Muscle of leg (tissue), 11 donors: Measurements from ENCODE around the gene CNST. TPM values are rescaled to one million over a fixed set of nuclear protein-coding genes. Genes with fewer than 3 reads are reported as not detected.

Source experiments
- DNase-seq: peaks from one replicate; pipeline ENCODE4 v3.0.0; 2013
- H3K27ac ChIP-seq: one replicate; pipeline ENCODE4 v1.5.1; 2013; ENCODE audit warnings: mild to moderate bottlenecking, low read length, control low read depth
- H3K27me3 ChIP-seq: one replicate; pipeline ENCODE4 v1.6.1; 2013; ENCODE audit warnings: low read length; ENCODE audit not compliant: control insufficient read depth, insufficient read depth
- H3K36me3 ChIP-seq: one replicate; pipeline ENCODE4 v1.6.1; 2013; ENCODE audit warnings: low read length; ENCODE audit not compliant: control insufficient read depth, insufficient read depth
- H3K4me1 ChIP-seq: one replicate; pipeline ENCODE4 v1.6.1; 2013; ENCODE audit warnings: low read length; ENCODE audit not compliant: control insufficient read depth, insufficient read depth
- H3K4me3 ChIP-seq: one replicate; pipeline ENCODE4 v1.5.1; 2013; ENCODE audit warnings: low read length, control low read depth
- H3K9me3 ChIP-seq: replicated peaks from 2 replicates; pipeline ENCODE4 v1.6.1; 2013; ENCODE audit warnings: low read depth, low read length; ENCODE audit not compliant: control insufficient read depth
- WGBS: methylation state at CpG from one replicate; pipeline ENCODE4 v1.1.5; 2013; ENCODE audit warnings: missing lambda C conversion rate; ENCODE audit not compliant: insufficient coverage; 5-methylcytosine and 5-hydroxymethylcytosine counted together
- polyA plus RNA-seq, 8 donors: library from polyadenylated mRNA; unstranded; fragments of 120-200 nt; gene quantifications; one replicate each; pipeline versions ENCODE4 v1.2.1 to v1.2.3, GENCODE V29; 2013; ENCODE audit warnings: inconsistent platforms in 1 of 8, low replicate concordance in 1 of 8; ENCODE audit not compliant: insufficient read length in 8 of 8, insufficient read depth in 1 of 8
- total RNA-seq: library from RNA; stranded (reverse); fragments of 120-200 nt; gene quantifications from one replicate; pipeline ENCODE4 v1.2.4, GENCODE V29; 2013

The CNST gene
- total and polyA plus RNA-seq, 9 donors: 10.5 to 15.3 (median 13.0) TPM

DNA sequence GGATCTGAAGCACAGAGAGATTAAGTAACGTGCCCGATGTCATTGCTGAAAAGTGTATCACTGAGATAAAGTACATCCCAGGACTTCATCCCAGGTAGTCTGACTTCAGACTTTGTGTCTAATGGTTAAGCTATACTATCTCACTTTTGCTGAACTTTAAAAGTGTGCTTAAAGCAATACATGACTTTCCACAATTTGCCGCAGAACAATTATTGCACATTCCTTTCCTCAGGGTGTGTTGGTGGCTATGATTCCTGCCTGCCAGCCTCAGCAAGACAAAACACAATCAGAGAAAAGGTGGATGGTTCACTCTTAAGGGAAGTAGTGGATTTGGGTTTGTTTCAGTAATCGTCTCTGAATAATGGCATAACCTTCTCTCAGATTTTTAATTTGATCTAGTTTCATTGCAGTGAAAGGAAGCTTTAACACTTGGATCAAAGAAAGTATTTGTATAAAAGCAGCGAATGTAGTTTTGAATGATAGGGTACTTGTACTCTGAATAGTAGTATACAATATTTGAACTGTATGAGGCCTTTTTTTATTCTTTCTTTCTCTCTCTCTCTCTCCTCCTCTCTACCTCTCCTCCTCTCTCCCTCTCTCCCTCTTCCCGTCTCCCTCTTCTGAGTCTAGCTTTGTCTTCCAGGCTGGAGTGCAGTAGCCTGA is 47.0 kb downstream of the CNST start:
- WGBS: no CpG with 5 or more reads among the region's 6 CpGs
- H3K36me3 ChIP-seq: no peaks in the 10 kb centered on the region
- no peaks in the 10 kb centered on the region for H3K27me3 ChIP-seq
- no peaks in the 10 kb centered on the region for H3K9me3 ChIP-seq
- H3K4me1 ChIP-seq: peaks cover 5% of the 10 kb centered on the region
- no peak for DNase-seq
- no peak overlapping the region for H3K27ac ChIP-seq
- H3K4me3 ChIP-seq: no peak overlapping the region

DNA sequence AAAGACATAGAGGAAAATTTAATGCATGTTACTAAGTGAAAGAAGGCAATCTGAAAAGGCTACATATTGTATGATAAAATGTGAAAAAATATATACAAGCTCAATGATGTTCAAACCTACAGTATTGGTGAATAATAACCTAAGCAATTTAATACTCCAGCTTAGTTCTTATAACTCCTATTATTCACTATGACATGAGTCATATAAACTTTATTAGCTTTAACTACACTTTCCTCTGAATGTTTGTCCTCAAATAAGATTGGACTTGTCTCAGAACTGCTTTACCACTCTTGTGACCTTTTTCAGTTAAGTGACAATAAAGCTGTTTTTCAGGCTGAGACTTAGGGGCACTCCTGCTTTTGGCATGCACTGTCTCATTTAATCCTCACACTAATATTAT is 50.9 kb downstream of the CNST start:
- Histone ChIP-seq H3K4me3 (no peak overlapping the region), H3K27ac (no peak overlapping the region), H3K4me1 (no peaks in the 10 kb centered on the region)

DNA sequence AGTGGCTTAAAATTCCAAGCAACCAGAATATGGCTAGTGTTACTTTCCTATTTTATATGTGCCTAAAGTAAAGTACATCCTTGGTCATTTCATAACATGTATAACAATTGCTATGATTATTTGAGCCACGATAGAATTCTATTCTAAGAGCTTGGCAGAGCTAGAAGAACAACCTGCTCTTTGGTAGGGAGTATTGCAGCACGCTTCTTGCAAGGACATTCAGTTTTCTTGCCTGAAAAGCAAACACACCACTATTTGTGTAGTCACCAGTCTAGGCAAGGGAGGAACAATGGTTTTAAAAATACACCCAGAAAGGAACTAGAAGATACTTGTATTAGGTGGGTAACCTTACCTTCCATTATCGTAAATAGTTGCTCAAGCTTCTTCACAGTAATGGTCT is 51.5 kb downstream of the CNST start:
- WGBS: no CpG with 5 or more reads among the region's 3 CpGs
- no peaks in the 10 kb centered on the region for H3K4me1 ChIP-seq

More for the DNA sequence above, 50.9 kb downstream of the CNST start:
- no peak for DNase-seq
- Histone ChIP-seq H3K36me3 (peaks cover 8% of the 10 kb centered on the region), H3K27me3 (no peaks in the 10 kb centered on the region), H3K9me3 (no peaks in the 10 kb centered on the region)

DNA sequence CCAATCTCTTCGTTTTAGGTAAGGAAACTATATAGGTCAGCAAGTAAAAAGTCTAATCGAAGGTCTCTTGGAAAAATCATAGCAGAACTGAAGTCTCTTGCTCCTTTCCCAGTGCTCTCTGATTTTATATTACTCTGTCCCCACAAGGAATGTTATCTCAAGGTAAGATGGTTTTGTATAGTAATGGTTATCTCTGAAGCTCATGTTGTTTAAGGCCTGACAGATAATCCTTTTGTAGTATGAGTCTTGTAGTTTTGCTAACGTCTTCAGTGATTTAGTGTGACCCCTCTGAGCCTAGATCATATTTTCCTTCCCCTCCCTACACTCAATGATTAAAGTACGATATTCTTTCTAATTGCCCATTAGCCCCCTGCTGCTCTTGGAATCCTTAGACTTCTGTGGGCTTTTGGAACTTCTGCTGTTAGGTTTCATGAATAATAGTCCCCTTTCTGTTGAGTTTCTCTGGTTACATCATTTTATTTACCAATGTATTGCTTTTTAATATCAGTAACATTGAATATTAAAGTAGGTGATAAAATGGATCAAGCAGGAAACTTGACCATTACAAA is 52.1 kb downstream of the CNST start:
- no peak overlapping the region for H3K27ac ChIP-seq

More for the DNA sequence above, 51.5 kb downstream of the CNST start:
- Histone ChIP-seq H3K4me3 (no peak overlapping the region), H3K27ac (no peak overlapping the region), H3K27me3 (no peaks in the 10 kb centered on the region), H3K9me3 (no peaks in the 10 kb centered on the region), H3K36me3 (peaks cover 11% of the 10 kb centered on the region)
- no peak for DNase-seq

DNA sequence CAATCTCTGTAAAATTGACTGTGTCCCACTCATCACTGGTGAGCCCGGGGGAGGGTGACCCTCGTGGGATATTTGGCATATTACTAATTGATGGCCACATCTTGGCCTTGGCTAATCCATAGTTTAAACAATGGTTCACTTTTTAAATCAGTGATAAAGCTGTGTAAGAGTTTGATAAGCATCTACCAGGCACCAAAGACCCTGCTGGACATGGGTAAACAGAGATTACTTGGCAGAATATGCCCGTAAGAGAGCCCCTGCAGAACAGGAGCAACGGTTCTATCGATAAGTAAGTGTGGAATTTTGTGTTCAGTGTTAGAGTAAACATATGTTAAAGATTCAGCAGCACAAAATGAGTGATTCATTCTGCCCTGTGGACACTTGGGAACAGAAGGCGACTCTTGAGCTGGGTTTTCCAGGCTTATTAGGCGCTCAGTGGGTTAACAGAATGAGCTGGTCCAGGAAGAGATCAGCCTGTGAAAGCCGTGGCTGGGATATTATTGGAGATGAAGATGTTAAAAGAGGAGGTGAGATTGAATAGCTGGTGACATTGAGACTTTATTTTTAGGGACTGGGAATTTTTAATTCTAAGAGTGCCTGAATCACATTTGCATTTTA is 55.9 kb downstream of the CNST start:
- WGBS: 75% methylated on average over 6 of the region's 8 CpGs
- Histone ChIP-seq H3K27ac (no peak overlapping the region), H3K36me3 (peaks cover 19% of the 10 kb centered on the region)

More for the DNA sequence above, 52.1 kb downstream of the CNST start:
- no peak for DNase-seq
- peaks cover 11% of the 10 kb centered on the region for H3K36me3 ChIP-seq
- no CpG with 5 or more reads among the region's 4 CpGs for WGBS
- H3K9me3 ChIP-seq: no peaks in the 10 kb centered on the region
- H3K4me1 ChIP-seq: no peaks in the 10 kb centered on the region
- no peaks in the 10 kb centered on the region for H3K27me3 ChIP-seq
- no peak overlapping the region for H3K4me3 ChIP-seq

DNA sequence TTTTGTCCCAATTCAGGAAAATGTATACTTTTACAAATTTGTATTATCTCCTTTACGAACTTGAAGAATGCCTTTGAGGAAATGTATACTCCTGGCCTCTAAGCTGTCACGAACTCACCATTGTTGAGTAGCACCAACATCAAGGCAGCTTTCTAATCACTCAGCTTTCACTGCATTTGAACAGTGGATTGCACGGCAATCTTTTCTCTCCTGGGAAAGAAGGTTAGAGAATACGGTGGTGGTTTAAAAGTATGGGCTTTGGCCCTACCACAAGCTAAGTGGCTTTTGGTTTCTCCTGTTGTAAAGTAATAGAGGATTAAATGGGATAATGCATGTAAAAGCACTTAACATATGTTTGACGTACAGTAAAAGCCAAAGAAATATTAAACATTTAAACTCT is 57.8 kb downstream of the CNST start:
- 100% methylated on average over 1 of the region's 5 CpGs for WGBS
- no peaks in the 10 kb centered on the region for H3K27me3 ChIP-seq
- no peaks in the 10 kb centered on the region for H3K4me1 ChIP-seq
- peaks cover 25% of the 10 kb centered on the region for H3K36me3 ChIP-seq
- no peaks in the 10 kb centered on the region for H3K9me3 ChIP-seq
- H3K27ac ChIP-seq: no peak overlapping the region
- H3K4me3 ChIP-seq: no peak overlapping the region
- DNase-seq: no peak

More for the DNA sequence above, 55.9 kb downstream of the CNST start:
- DNase-seq: no peak
- H3K9me3 ChIP-seq: no peaks in the 10 kb centered on the region
- H3K4me1 ChIP-seq: no peaks in the 10 kb centered on the region
- H3K27me3 ChIP-seq: no peaks in the 10 kb centered on the region
- H3K4me3 ChIP-seq: no peak overlapping the region

DNA sequence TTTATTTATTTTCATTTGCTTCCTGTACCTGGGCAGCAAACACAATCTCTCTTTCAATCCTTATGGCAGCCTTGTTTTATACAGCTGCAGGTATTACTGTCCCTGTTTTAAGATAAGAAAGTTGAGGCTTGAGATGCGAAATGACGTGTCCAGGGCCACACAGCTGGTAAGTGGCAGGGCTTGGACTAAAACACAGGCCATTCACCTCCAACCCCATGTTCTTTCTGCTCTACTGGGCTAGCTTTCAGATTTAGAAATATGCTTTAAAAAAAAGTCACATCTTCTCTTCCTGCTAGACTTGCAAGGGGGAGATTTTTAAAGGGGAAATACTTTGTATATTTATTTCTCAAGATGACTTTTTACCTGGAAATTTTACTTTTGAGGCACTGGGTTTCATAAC is 62.8 kb downstream of the CNST start:
- WGBS: 92% methylated on average over 2 of the region's 2 CpGs
- DNase-seq: no peak
- H3K4me1 ChIP-seq: no peaks in the 10 kb centered on the region
- no peak overlapping the region for H3K27ac ChIP-seq
- no peaks in the 10 kb centered on the region for H3K9me3 ChIP-seq
- H3K27me3 ChIP-seq: no peaks in the 10 kb centered on the region
- H3K4me3 ChIP-seq: no peak overlapping the region
- H3K36me3 ChIP-seq: peaks cover 20% of the 10 kb centered on the region

DNA sequence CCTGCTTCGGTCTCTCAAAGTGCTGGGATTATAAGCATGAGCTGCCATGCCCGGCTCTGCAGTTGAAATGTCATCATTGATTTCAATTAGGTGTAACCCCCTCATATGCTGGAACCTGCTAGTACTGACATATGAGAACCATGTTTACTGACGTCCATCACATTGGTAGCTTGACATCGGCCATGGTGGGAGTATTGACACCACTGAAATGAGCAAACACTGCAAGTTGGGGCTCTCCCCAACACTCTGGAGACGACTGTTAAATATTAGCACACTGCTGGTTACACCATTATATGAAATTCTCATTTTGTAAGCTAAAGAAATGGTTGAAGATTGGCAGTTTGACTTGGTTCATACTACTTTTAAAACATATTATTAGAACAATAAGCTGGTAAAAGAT is 63.7 kb downstream of the CNST start:
- 95% methylated on average over 4 of the region's 5 CpGs for WGBS
- Histone ChIP-seq H3K4me3 (no peak overlapping the region), H3K27me3 (no peaks in the 10 kb centered on the region), H3K36me3 (peaks cover 18% of the 10 kb centered on the region), H3K27ac (no peak overlapping the region), H3K4me1 (no peaks in the 10 kb centered on the region), H3K9me3 (no peaks in the 10 kb centered on the region)
- no peak for DNase-seq

DNA sequence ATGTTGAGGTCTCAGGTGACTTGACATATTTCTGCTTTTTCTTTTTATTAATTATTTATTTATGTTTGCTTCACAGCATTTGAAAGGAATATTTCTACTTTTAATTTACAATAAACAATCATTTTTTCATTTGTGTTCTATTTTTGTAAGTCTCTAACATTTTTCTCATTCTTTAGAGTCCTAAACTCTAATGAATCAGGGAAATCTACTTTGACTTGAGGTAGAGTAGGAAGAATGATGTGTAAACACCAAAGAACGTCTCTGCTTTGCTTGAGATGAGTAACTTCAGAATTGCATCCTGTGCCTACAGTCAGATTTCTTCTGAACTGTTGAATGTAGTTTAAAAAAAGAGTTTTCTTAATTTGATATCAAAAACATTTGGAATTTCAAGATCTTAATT is 65.2 kb downstream of the CNST start:
- WGBS: no CpG with 5 or more reads among the region's 1 CpG
- Histone ChIP-seq H3K4me3 (no peak overlapping the region), H3K27me3 (no peaks in the 10 kb centered on the region), H3K36me3 (peaks cover 18% of the 10 kb centered on the region), H3K4me1 (no peaks in the 10 kb centered on the region), H3K9me3 (no peaks in the 10 kb centered on the region), H3K27ac (no peak overlapping the region)
- no peak for DNase-seq

DNA sequence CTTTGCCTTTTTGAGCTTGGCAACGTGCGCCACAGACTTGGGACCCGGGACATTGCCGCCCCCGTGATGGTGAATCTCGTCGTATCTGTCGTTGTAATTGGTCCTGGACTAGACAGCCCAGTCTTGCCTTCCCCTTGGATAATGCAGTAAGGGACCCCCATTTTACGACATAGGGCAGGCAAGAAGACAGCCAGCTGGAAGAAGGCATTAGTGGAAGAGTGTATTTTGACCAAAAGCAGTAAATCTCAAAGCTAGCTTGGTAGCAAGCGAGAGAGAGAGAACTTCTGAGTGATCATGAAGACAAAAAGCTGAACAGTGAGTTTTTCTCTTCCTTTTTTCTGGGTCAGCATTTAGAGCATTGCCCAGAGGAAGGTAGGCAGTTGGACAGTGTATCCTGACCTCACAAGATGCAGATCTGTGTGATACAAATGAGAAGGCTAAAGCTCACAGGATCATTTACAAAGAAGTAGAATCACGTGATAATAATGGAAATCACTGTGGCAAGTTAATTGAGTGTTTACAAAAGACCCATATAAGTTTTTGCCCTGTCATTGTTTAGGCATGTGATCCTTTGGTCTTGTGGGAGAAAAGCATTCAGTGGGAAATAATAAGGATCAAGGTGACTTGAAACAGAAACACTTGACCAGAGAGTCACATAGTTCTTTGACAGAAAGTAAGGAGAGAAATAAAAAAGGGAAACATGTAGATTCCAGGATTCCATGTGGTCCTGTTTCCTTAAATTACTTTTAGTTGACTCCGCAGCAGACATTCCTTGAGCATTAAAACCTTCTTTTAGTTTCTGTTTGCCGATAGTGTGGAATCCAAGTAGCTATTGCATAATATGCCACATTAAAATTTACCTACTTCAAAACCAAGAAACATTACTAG is 66.3 kb downstream of the CNST start:
- 82% methylated on average over 1 of the region's 13 CpGs for WGBS
- no peak overlapping the region for H3K27ac ChIP-seq
- H3K9me3 ChIP-seq: no peaks in the 10 kb centered on the region
- no peak for DNase-seq
- H3K36me3 ChIP-seq: peaks cover 19% of the 10 kb centered on the region
- H3K27me3 ChIP-seq: no peaks in the 10 kb centered on the region
- H3K4me1 ChIP-seq: no peaks in the 10 kb centered on the region
- no peak overlapping the region for H3K4me3 ChIP-seq
